Body of pancreas (tissue), 4 donors: Measurements from ENCODE around the gene CFDP1. TPM values are rescaled to one million over a fixed set of nuclear protein-coding genes. Genes with fewer than 3 reads are reported as not detected.

Experiments
- ATAC-seq: fragments of 150-250 bp; one replicate; pipeline ENCODE4 v1.9.1; 2016
- DNase-seq, 4 donors: peaks; one replicate each; pipeline ENCODE4 v3.0.0-alpha.2; 2019
- H3K27ac ChIP-seq, 4 donors: fragments of 200-600 bp; sonication (generic); 1 replicate in 3 of 4; 2 replicates in 1 of 4; pipeline versions ENCODE4 v1.5.1 to v1.6.1; 2016 to 2019; ENCODE audit warnings: mild to moderate bottlenecking in 1 of 4, mixed read lengths in 1 of 4, moderate library complexity in 1 of 4
- H3K27me3 ChIP-seq, 2 donors: fragments of 200-600 bp; sonication (generic); one replicate each; pipeline ENCODE4 v1.6.0; 2016; ENCODE audit warnings: mild to moderate bottlenecking in 1 of 2
- H3K36me3 ChIP-seq, 2 donors: fragments of 200-600 bp; sonication (generic); replicated peaks in 1 of 2; 2 replicates each; pipeline ENCODE4 v1.5.1; 2016; ENCODE audit warnings: low read depth in 2 of 2; ENCODE audit not compliant: insufficient read depth in 1 of 2
- H3K4me1 ChIP-seq: fragments of 200-600 bp; sonication (generic); one replicate; pipeline ENCODE4 v1.6.0; 2016
- H3K4me3 ChIP-seq, 2 donors: fragments of 200-600 bp; sonication (generic); 1 replicate in 1 of 2; 2 replicates in 1 of 2; pipeline ENCODE4 v1.5.1; 2016 to 2019
- H3K9me3 ChIP-seq, 3 donors: fragments of 200-600 bp; sonication (generic); 1 replicate in 2 of 3; 2 replicates in 1 of 3; pipeline ENCODE4 v1.5.1; 2016
- POLR2A ChIP-seq, 3 donors: fragments of 450-650 bp; IDR thresholded peaks; one replicate each; pipeline ENCODE4 v1.6.1; 2016; ENCODE audit warnings: antibody characterized with exemption in 3 of 3, mild to moderate bottlenecking in 2 of 3
- whole genome bisulfite sequencing, 2 donors: methylation state at CpG; one replicate each; pipeline ENCODE4 v1.1.5; 2017; 5-methylcytosine and 5-hydroxymethylcytosine counted together
- intact Hi-C: fragments of 100-400 bp; cut with DNase I; formaldehyde crosslinking; loops from one replicate; pipeline ENCODE4 v1.15.1; 2023
- total RNA-seq, 2 donors: library from RNA; depleted of rRNA; stranded (reverse); fragments of >200 nt; gene quantifications; one replicate each; pipeline ENCODE4 v1.1.0, GENCODE V29; 2016
- TF ChIP-seq, protein P1 (sequence below), 7 experiments: fragments of 450-650 bp in 4 of 7; fragments of 200-600 bp in 3 of 7; sonication (generic) in 3 of 7; IDR thresholded peaks; one replicate each; pipeline ENCODE4 v1.5.1; 2016 to 2019; ENCODE audit warnings: antibody characterized with exemption in 7 of 7

CFDP1 gene
- total RNA-seq, 2 donors from 2014 or later = 34.0 to 65.3 TPM

DNA sequence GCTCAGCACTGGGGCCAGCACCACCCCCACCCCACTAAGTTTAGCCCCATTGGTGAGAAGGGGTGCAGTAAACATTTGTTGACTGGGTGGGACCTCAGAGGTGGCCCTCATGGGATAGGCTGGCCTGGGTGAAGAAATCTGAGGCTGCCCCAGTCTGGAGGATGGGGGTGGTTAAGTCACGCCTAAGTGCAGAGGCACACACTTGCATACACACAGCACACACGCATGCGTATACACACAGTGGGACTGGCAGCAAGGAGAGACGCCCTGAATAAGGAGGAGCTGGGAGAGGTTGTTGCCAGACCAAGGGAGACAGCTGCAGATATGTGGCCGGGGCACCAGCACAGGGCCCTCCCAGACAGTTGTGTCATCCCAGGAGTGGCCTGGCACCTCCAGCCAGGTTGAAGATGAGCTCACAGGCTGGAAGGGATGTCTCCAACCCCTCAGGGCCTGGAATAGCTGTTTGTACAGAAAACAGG is 178.9 kb downstream of the CFDP1 start:
- no peaks in the 10 kb centered on the region for H3K27me3 ChIP-seq
- WGBS, 2 donors = 72 to 86% methylated on average over 4 to 5 of the region's 5 CpGs
- H3K4me1 ChIP-seq = peaks cover 71% of the 10 kb centered on the region
- no peak overlapping the region for H3K27ac ChIP-seq
- no peaks in the 10 kb centered on the region for H3K36me3 ChIP-seq
- DNase-seq = peak in 2 of 4 donors; percentile 3 to 12
- no peak overlapping the region for H3K4me3 ChIP-seq
- TF ChIP-seq, protein P1, sequence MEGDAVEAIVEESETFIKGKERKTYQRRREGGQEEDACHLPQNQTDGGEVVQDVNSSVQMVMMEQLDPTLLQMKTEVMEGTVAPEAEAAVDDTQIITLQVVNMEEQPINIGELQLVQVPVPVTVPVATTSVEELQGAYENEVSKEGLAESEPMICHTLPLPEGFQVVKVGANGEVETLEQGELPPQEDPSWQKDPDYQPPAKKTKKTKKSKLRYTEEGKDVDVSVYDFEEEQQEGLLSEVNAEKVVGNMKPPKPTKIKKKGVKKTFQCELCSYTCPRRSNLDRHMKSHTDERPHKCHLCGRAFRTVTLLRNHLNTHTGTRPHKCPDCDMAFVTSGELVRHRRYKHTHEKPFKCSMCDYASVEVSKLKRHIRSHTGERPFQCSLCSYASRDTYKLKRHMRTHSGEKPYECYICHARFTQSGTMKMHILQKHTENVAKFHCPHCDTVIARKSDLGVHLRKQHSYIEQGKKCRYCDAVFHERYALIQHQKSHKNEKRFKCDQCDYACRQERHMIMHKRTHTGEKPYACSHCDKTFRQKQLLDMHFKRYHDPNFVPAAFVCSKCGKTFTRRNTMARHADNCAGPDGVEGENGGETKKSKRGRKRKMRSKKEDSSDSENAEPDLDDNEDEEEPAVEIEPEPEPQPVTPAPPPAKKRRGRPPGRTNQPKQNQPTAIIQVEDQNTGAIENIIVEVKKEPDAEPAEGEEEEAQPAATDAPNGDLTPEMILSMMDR (IDR thresholded peaks at IDR 0.05) = no peak
- TF ChIP-seq POLR2A (IDR thresholded peaks at IDR 0.05) = no peak
- intact Hi-C loops = loop anchor here (10.0 kb wide), 1 partner anchor 50 kb away; no protein-coding TSS in a partner anchor
- H3K9me3 ChIP-seq = no peaks in the 10 kb centered on the region
- ATAC-seq = no peak

DNA sequence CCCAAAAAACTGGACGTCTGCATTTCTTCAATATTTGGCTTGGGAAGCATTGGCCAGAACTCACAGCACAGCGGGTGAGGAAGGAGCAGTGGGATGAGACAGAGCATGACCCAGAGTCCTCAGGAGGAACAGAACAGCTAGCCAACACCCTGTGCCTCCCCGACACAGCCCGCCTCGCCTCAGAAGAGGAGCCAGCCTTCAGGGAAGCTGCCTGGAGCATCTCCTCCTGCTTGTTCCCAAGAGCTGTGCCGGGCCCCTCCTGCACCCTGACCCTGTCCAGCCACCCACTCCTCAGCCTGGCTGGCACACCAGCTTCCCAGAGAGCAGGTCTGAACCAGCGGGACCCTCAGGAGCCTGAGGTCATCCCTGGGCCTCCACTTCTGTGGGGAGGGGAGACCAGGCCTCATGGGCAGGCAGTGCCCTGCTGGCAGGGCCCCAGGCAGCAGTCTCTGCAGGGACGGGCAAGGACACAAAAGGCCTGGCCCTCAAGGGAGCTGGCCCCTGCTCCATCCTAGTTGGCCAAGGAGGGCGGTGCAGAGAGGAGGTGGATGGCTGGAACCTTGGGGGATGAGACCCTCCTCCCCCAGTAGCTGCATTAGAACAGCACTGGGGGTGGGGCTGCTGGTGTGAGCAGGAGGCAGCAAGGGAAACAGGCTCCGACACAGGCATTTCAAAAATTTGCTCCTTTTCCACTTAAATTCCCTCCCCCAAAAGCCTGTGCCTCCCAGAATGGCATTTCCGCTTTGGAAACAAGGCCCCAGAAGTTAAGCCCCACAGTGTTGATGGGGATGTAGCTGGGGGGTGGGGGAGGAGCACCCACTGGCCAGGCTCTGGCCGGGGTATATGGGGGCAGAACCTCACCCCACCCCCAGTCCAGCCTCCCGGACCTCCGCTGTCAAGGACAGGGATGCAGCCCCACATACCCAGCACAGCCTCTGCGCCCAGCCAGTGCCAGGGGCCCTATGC is 180.1 kb downstream of the CFDP1 start:
- DNase-seq = peak in 2 of 4 donors; percentile 20 to 24
- Histone ChIP-seq H3K27me3 (no peaks in the 10 kb centered on the region), H3K9me3 (no peaks in the 10 kb centered on the region), H3K36me3 (no peaks in the 10 kb centered on the region), H3K27ac (peak overlapping the region in 3 of 4 donors; percentile 44 to 99 (median 99)), H3K4me3 (no peak overlapping the region), H3K4me1 (peaks cover 82% of the 10 kb centered on the region)
- WGBS, 2 donors = 72 to 79% methylated on average over 9 to 15 of the region's 15 CpGs
- ATAC-seq = no peak
- intact Hi-C loops = loop anchor here (10.0 kb wide), 1 partner anchor 52 kb away; no protein-coding TSS in a partner anchor
- TF ChIP-seq, protein P1 (IDR thresholded peaks at IDR 0.05) = no peak
- no peak for TF ChIP-seq POLR2A (IDR thresholded peaks at IDR 0.05)

DNA sequence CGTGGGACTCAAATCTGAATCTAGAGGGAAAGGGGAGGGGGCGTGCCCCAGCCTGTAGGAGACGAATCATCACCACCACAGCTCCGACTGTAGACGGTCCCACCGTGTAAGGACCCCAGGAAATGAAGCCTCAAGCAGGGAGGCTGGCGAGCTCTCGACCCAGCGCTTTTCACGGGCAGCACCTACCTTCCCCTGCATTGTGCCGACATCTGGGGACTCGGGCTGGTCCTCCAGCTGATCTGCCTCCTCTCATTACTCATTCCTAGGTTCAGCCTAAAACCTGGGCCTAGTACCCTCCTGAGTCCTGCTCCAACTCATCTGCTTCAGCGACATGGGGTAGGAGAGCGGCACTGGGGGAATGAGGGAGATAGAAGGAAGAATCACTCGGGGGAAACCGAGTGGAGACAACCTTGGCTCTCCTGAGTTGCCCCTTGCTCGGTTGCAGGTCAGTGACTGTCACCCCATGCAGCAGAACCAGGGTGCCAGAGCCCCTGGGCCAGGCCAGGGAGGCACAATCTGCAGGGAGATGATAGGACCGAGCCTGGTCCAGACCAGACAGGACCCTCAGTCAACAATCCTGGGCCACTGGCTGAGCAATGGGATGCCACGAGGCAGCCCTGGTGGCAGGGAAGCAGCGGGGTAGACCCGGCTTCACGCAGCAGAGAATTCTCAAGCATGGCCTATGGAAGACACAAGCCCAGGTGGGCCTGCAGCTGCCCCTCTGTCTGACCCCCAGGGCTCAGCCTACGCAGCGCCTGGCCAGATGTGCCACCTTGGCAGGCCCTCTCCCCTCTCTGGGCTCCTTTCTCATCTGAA is 181.0 kb downstream of the CFDP1 start:
- intact Hi-C loops = loop anchor here (10.0 kb wide), 1 partner anchor 53 kb away; no protein-coding TSS in a partner anchor
- Histone ChIP-seq H3K9me3 (no peaks in the 10 kb centered on the region), H3K27ac (peak overlapping the region; percentile 96 to 99 (median 99)), H3K36me3 (no peaks in the 10 kb centered on the region), H3K4me3 (no peak overlapping the region), H3K27me3 (no peaks in the 10 kb centered on the region), H3K4me1 (peaks cover 84% of the 10 kb centered on the region)
- peak in 1 of 4 donors; percentile 14 for DNase-seq
- ATAC-seq = no peak
- 62 to 79% methylated on average over 11 to 23 of the region's 24 CpGs for WGBS, 2 donors
- TF ChIP-seq, protein P1 (IDR thresholded peaks at IDR 0.05) = no peak
- TF ChIP-seq POLR2A (IDR thresholded peaks at IDR 0.05) = no peak

DNA sequence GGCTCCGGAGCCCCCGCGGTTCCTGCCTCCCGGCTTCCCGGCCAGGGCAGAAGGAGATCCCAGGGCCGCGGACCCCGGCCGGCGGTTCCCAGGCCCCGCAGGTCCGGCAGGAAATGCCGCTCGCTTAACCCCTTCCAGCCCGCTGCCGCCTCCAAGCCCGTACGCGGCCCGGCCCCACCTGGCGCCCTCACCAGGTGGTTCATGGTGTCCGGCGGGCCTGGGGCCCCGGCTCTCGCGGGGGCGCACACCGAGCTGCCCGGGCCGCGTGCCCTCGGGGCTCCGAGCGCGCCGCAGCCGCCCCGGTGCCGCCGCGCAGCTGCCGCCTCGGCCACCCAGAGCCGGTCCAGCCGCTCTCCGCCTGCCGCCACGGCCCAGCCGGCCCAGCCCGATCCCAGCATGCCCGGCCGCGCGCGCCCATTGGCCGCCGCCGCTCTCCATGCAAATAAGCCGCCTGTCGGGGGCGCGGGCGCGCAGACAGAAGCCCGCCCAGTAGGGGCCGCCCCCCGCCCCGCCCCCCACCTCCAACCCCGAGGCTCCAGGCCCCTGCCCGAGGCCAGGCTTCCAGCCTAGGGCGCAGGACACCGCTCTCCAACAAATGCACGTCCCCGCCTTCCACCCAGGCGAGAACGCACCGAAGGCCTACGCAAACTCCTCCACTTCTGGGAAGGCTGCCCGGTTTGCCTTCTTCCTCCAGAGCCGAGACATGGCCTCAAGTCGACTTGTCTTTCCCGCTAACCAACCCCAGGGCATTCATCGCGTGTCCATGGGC is 181.8 kb downstream of the CFDP1 start, which contains the start of gene BCAR1:
Gene BCAR1 (minus strand): TSS at position 345 of the 769 bp plus-strand sequence. CDS start 142 bp downstream, at position 203.
- Histone ChIP-seq H3K4me3 (peak within 1 kb of the TSS; percentile 46 to 53), H3K27ac (peak within 1 kb of the TSS; percentile 96 to 99 (median 99)), H3K4me1 (peaks cover 84% of the 10 kb centered on the region), H3K27me3 (no peaks in the 10 kb centered on the region), H3K9me3 (no peaks in the 10 kb centered on the region), H3K36me3 (no peaks in the 10 kb centered on the region)
- intact Hi-C loops = loop anchor here (10.0 kb wide), 1 partner anchor 53 kb away; no protein-coding TSS in a partner anchor
- ATAC-seq (peak; percentile 84), DNase-seq (peak; percentile 89 to 94 (median 92))
- TF ChIP-seq, protein P1 (IDR thresholded peaks at IDR 0.05) = peak in 1 of 7 experiments; percentile 34
- peak in 1 of 3 donors; percentile 35 for TF ChIP-seq POLR2A (IDR thresholded peaks at IDR 0.05)
- 0% methylated on average over 1 to 72 of the region's 84 CpGs for WGBS, 2 donors
